Stimulated activated naive CD4-positive, alpha-beta T cell treated with Interleukin-2 at 50 U/mL for 16 hours (primary cell): ENCODE measurements around the gene KIAA2012.
"Not testable (repeated sequence)": the region's sequence is repeated elsewhere in the genome, so short reads cannot be mapped to it uniquely, and the experiment has no call there.

Experiments used
- DNase-seq: peaks from one replicate; lab custom pipeline; 2025; lab: John Stamatoyannopoulos, UW

KIAA2012 gene

GRCh38 chr2:202118168-202118567 is 45.1 kb downstream of the KIAA2012 start:
- DNase-seq: no peak

GRCh38 chr2:202120828-202121227 is 47.8 kb downstream of the KIAA2012 start:
- DNase-seq: no peak

GRCh38 chr2:202121532-202122162 is 48.6 kb downstream of the KIAA2012 start:
- no peak for DNase-seq

GRCh38 chr2:202122163-202122540 is 49.1 kb downstream of the KIAA2012 start:
- DNase-seq: no peak

GRCh38 chr2:202122980-202123720 is 50.1 kb downstream of the KIAA2012 start:
- DNase-seq: no peak

GRCh38 chr2:202124286-202124685 is 51.2 kb downstream of the KIAA2012 start:
- DNase-seq: no peak

GRCh38 chr2:202127687-202128331 is 54.8 kb downstream of the KIAA2012 start:
- DNase-seq: no peak

GRCh38 chr2:202129841-202130240 is 56.8 kb downstream of the KIAA2012 start:
- DNase-seq: no peak

GRCh38 chr2:202133200-202133908 is 60.3 kb downstream of the KIAA2012 start:
- DNase-seq: no peak

GRCh38 chr2:202133909-202134265 is 60.8 kb downstream of the KIAA2012 start:
- DNase-seq: no peak

GRCh38 chr2:202135091-202135874 is 62.2 kb downstream of the KIAA2012 start:
- DNase-seq: no peak

- not testable (repeated sequence) for DNase-seq
These were observed 63.0 kb downstream of the KIAA2012 start for GRCh38 chr2:202136039-202136438.

- DNase-seq: no peak
These were observed 63.5 kb downstream of the KIAA2012 start for GRCh38 chr2:202136526-202136925.

GRCh38 chr2:202140522-202141252 is 67.6 kb downstream of the KIAA2012 start:
- DNase-seq: no peak

- DNase-seq: no peak
These were observed 68.4 kb downstream of the KIAA2012 start for GRCh38 chr2:202141329-202141947.

GRCh38 chr2:202142540-202142939 is 69.5 kb downstream of the KIAA2012 start:
- no peak for DNase-seq

- DNase-seq: no peak
These were observed 74.7 kb downstream of the KIAA2012 start for GRCh38 chr2:202147775-202148174.

GRCh38 chr2:202148515-202149154 is 75.6 kb downstream of the KIAA2012 start:
- no peak for DNase-seq

- no peak for DNase-seq
These were observed 76.2 kb downstream of the KIAA2012 start for GRCh38 chr2:202149155-202149762.

- no peak for DNase-seq
These were observed 76.9 kb downstream of the KIAA2012 start for GRCh38 chr2:202149936-202150335.
